Fibroblast of the aortic adventitia (primary cell): ENCODE measurements around the gene PLXNC1. TPM values are rescaled to one million over a fixed set of nuclear protein-coding genes. Genes with fewer than 3 reads are reported as not detected.

Experiments used
- DNase-seq: peaks from one replicate; pipeline ENCODE4 v3.0.0-alpha.2; 2010; ENCODE audit warnings: low read depth
- H3K4me3 ChIP-seq: 2 replicates; pipeline ENCODE4 v1.5.1; 2011; ENCODE audit warnings: low read depth, mild to moderate bottlenecking, control low read depth, low read length, moderate library complexity
- total RNA-seq: library from RNA; depleted of rRNA; stranded (reverse); fragments of >200 nt; gene quantifications from 2 replicates; pipeline ENCODE4 v1.2.3, GENCODE V29; 2012; ENCODE audit warnings: low replicate concordance
- TF ChIP-seq, protein P1 (sequence below): IDR thresholded peaks from 2 replicates; pipeline ENCODE4 v1.5.1; 2011; ENCODE audit warnings: mild to moderate bottlenecking, low read length, control low read depth, inconsistent platforms; ENCODE audit not compliant: insufficient read depth

PLXNC1 gene
- total RNA-seq, 1 donor, result 4.3 TPM

DNA sequence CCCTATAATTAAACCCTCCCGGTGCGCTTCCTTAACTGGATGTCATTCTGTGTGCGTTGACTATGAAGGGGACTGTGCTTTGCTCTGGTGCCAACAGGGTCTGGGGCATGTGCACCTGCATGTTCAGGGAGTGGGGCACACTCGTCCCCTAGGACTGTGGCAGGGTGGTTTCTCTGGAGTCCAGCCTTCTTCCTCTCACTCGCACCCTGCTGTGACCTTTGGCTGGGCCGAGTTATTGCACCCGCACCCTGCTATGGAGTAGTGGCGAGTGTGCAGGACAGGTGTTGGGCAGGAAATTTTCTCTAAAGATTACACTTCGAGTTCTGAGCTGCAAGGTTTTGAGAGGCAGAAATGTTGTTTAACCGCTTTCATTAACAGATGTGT is 138.9 kb downstream of the PLXNC1 start:
- TF ChIP-seq, protein P1, sequence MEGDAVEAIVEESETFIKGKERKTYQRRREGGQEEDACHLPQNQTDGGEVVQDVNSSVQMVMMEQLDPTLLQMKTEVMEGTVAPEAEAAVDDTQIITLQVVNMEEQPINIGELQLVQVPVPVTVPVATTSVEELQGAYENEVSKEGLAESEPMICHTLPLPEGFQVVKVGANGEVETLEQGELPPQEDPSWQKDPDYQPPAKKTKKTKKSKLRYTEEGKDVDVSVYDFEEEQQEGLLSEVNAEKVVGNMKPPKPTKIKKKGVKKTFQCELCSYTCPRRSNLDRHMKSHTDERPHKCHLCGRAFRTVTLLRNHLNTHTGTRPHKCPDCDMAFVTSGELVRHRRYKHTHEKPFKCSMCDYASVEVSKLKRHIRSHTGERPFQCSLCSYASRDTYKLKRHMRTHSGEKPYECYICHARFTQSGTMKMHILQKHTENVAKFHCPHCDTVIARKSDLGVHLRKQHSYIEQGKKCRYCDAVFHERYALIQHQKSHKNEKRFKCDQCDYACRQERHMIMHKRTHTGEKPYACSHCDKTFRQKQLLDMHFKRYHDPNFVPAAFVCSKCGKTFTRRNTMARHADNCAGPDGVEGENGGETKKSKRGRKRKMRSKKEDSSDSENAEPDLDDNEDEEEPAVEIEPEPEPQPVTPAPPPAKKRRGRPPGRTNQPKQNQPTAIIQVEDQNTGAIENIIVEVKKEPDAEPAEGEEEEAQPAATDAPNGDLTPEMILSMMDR, result no peak
- H3K4me3 ChIP-seq, result no peak overlapping the region
- no peak for DNase-seq

DNA sequence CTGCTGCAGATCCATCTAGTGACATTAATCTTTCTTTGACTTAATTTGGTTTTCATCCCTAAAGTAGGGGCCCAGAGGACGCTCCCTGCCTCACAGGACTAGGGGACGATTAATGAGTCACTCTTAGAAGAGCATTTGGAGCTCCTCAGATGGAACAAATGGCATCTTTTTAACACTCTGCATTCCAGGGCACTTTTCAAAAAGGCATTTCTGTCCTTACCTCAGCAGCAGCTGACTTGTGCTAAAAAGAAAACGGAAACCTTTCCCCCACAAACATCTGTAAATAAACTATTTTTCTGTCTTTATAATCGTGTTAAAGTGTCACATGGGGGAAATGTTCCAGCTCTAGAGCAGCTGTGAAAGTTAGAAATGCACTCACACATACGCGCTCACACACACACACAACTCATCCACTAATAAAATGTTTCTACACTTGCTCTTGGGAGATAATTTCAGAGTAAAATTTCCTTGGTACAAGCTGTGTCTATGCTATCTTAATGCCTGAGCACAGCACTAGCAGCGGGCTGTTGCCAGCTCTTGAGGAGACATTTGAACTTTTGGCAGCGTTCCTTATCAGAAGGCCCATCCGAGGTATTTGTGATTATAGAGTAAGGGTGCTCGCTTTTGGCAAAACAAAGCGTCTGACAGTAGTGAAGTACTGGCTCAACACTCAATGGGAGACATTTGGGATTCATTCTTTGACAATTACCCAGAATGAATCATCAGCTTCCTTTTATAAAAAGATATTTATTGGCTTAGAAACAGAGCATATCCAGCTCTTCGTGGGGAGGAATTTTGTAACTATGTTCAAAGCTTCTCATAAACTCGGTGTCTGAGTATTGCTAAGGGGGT is 141.3 kb downstream of the PLXNC1 start:
- TF ChIP-seq, protein P1, result no peak
- peak; percentile 95 for DNase-seq
- no peak overlapping the region for H3K4me3 ChIP-seq

DNA sequence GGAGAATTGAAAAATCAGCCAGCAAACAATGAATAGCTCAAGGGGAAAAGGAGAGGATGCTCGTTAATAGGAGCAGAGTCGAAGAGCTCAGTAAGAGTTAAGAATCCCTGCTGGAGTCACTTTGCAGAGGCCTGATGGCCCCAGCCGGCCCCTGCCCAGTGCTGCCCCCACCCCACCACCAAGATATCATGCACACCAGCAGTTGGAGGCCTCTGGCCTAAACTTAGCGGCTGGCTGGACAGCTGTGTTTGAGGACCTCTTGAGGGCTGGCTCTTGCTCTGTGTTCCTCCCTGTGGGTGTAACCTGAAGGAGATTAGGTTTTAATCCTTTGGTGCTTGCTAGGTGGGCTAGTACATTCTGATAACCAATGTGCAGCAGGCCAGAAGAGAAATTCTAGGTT is 142.0 kb downstream of the PLXNC1 start:
- no peak for DNase-seq
- TF ChIP-seq, protein P1, result no peak
- no peak overlapping the region for H3K4me3 ChIP-seq

DNA sequence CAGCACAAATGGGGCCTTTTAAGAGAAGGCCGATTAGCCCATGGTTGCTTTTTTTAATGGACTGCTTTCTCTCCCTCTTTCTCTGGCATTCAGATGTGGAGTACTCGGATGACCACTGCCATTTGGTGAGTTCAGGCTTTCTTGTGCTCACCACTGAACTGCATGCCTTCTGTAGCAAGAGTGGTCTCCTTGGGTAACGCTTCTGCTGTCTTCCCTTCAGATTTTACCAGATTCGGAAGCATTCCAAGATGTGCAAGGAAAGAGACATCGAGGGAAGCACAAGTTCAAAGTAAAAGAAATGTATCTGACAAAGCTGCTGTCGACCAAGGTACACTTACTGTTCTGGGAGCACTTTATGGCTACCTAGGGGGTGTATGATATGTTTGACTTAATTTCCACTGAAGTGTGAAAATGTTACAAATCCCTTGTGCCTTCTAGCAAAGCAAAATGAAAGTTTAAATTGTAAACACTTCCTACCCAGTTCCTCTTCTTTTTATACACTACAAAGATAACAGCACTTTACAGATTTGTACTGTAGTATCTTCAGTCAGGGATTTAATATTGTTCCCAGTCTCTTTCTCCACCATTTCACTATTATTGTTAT is 148.8 kb downstream of the PLXNC1 start:
- TF ChIP-seq, protein P1, result no peak

DNA sequence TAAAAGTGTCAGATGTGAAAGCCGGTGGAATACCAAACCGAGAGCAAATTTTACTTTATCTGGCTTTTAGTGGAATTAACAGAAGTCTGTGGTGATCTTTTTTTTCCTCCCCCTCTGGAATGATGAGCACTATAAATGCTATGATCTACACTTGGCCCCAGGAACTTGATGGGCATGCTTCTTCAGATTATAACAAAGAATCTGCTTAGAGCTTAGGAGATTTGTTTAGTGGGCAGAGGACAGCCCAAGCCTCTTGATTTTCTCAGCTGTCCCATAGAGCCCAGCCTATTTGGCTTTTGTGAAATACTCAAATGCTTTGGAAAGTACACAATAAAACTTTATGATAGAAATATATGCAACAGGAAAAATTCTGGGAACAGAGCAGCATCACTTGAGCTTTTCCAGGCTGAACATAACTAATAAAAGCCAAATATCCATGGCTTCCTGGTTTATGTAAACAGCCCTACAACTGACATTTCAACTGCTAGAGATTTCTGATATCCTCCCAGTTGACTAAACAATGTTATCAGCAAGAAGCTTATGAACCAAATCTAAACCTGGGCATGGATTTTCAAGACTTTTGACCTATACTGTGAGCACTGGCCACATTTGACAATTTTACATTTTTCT is 149.6 kb downstream of the PLXNC1 start:
- peak; percentile 74 for DNase-seq
- TF ChIP-seq, protein P1, result no peak
- no peak overlapping the region for H3K4me3 ChIP-seq

More for the DNA sequence above, 148.8 kb downstream of the PLXNC1 start:
- no peak overlapping the region for H3K4me3 ChIP-seq
- DNase-seq, result no peak

DNA sequence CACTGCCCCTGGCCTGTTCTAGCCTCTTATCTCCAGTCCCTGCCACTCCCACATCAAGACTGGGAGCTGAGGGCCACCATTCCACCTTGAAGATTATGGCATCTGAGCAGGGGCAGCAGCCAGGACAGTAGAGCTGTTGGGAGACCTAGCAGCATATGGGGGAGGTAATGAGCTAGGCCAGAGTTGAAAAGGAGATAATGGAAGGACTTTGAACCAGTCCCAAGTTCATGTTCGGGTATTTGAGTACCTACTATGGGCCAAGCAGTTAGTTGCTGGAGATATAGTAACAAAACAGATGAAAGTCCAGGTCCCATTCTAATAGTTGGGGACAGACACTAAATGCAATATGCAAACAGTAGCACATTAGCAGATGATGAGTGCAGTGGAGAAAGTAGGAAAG is 151.5 kb downstream of the PLXNC1 start:
- DNase-seq, result no peak
- TF ChIP-seq, protein P1, result no peak
- H3K4me3 ChIP-seq, result no peak overlapping the region
